ENCODE data around the gene SELP. TPM values are rescaled to one million over a fixed set of nuclear protein-coding genes. Genes with fewer than 3 reads are reported as not detected.

Gene SELP
- total RNA-seq, 1 experiment from 2014 or later: not detected

DNA sequence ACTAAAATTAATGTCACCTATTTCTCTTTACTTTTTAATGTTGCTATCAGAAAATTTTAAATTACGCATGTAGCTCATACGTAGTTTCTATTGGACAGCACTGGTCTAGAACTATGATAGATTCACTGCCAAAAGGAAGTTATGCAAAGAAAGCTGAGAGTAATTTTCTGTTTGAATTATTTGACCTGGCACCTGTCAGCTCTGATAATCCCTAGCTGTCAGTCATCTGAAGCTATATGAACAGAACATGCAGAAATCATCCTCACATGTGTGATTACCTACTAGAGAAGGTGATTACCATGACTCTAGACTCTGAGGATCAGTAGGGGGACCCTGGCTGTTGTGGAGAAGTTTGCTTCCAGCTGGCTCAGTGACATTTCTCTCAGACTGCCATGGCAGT lies 84.5 kb downstream of the SELP start:
- Histone ChIP-seq H3K4me1 (ENCODE audit: insufficient read depth, low read length) (no peaks in the 10 kb centered on the region), H4K20me1 (ENCODE audit: control insufficient read depth, insufficient read depth, insufficient read length) (no peaks in the 10 kb centered on the region), H3T11ph (ENCODE audit: low read length) (no peak overlapping the region), H3K27ac (ENCODE audit: insufficient read length, low read depth, low read length) (no peak overlapping the region), H3K18ac (ENCODE audit: insufficient read length, low read depth, low read length) (no peak overlapping the region), H4K8ac (replicated peaks; ENCODE audit: insufficient read length, low read depth, low read length) (no peak overlapping the region), H2BK12ac (ENCODE audit: insufficient read length, low read depth, low read length) (no peak overlapping the region), H3K56ac (ENCODE audit: insufficient read length, low read depth, low read length) (no peak overlapping the region), H2BK120ac (ENCODE audit: low read depth, low read length, poor library complexity, severe bottlenecking) (no peak overlapping the region), H4K91ac (ENCODE audit: insufficient read length, low read depth, low read length) (no peak overlapping the region), H3K23me2 (ENCODE audit: insufficient read length, low read depth, low read length, poor library complexity, severe bottlenecking) (no peaks in the 10 kb centered on the region), H2AFZ (ENCODE audit: low read length) (no peak overlapping the region), H3K27me3 (ENCODE audit: insufficient read depth, low read length) (no peaks in the 10 kb centered on the region), H3K79me2 (ENCODE audit: insufficient read depth, low read length) (no peaks in the 10 kb centered on the region), H2BK15ac (ENCODE audit: low read depth, low read length) (no peak overlapping the region), H2BK5ac (ENCODE audit: insufficient read length, low read length) (no peak overlapping the region), H3K4me2 (ENCODE audit: insufficient read depth, insufficient read length, low read length) (no peak overlapping the region), H3K9me3 (ENCODE audit: control insufficient read depth, low read depth, low read length) (no peaks in the 10 kb centered on the region), H4K5ac (ENCODE audit: insufficient read length, low read depth, low read length) (no peak overlapping the region), H2AK5ac (ENCODE audit: insufficient read length, low read length) (no peak overlapping the region), H2BK20ac (ENCODE audit: low read depth, low read length, poor library complexity, severe bottlenecking) (no peak overlapping the region), H3K14ac (ENCODE audit: insufficient read depth, low read length) (no peak overlapping the region), H3K4ac (ENCODE audit: low read depth, low read length) (no peak overlapping the region), H3K23ac (ENCODE audit: insufficient read length, low read depth, low read length) (no peak overlapping the region), H3K79me1 (ENCODE audit: insufficient read depth, low read depth, low read length, poor library complexity, severe bottlenecking) (no peaks in the 10 kb centered on the region), H3K9ac (ENCODE audit: extremely low read depth, insufficient read length, low read length) (no peak overlapping the region)
- WGBS (ENCODE audit: extremely low coverage, insufficient read length, low lambda C conversion rate): no CpG with 5 or more reads among the region's 2 CpGs
- TF ChIP-seq, protein P1, sequence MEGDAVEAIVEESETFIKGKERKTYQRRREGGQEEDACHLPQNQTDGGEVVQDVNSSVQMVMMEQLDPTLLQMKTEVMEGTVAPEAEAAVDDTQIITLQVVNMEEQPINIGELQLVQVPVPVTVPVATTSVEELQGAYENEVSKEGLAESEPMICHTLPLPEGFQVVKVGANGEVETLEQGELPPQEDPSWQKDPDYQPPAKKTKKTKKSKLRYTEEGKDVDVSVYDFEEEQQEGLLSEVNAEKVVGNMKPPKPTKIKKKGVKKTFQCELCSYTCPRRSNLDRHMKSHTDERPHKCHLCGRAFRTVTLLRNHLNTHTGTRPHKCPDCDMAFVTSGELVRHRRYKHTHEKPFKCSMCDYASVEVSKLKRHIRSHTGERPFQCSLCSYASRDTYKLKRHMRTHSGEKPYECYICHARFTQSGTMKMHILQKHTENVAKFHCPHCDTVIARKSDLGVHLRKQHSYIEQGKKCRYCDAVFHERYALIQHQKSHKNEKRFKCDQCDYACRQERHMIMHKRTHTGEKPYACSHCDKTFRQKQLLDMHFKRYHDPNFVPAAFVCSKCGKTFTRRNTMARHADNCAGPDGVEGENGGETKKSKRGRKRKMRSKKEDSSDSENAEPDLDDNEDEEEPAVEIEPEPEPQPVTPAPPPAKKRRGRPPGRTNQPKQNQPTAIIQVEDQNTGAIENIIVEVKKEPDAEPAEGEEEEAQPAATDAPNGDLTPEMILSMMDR (conservative IDR thresholded peaks at IDR 0.05): no peak
- Mint-ChIP-seq H3K36me3 (ENCODE audit: insufficient read depth in 1 of 3, low read depth in 3 of 3) (no peaks in the 10 kb centered on the region), H3K9me3 (no peaks in the 10 kb centered on the region), H3K4me3 (no peak overlapping the region), H3K27ac (no peak overlapping the region), H3K4me1 (0 out of 4 replicates have a peak, but pooled peaks cover 2 to 5% of the 10 kb centered on the region in 2 experiments), H3K27me3 (ENCODE audit: low read depth) (no peaks in the 10 kb centered on the region)
- no peak for DNase-seq

All from H9 (cell line).